Measurements from ENCODE around the gene FIS1. TPM values are rescaled to one million over a fixed set of nuclear protein-coding genes. Genes with fewer than 3 reads are reported as not detected.

FIS1 gene
- total RNA-seq, 1 donor from 2014 or later = 127 TPM

DNA sequence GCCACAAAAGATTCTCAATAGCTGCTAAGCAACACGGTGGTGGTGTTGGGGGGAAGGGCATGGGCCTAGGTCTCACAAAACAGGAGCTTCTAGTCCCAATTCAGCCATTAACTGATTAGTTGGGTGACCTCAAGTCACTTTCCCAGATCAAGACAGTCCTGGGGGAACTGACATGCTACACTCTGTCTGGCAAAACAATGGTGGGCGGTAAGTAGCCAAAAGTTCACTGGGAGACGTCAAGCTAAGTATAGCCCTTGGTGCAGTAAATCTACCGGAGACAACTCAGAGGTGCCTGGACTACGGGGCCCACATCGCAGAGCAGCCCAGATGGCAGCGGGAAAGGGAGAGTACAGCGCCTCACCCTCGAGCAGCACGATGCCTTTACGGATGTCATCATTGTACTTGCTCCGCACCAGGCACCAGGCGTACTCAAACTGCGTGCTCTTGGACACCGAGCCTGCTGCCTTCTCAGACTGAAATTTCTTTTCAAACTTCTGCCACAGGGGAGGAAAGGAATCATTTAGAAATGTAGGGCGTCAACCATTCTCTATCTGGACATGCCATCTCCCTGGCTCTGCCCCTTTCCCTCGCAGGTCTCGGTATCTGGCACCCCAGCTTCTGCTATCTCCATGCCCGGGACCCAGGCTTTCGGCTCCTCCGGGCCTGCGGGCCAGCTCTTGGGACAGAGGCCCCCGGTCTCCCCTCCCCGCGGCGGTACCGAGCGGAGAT lies 1.1 kb downstream of the FIS1 start:
- Mint-ChIP-seq H3K36me3 (ENCODE audit: low read depth) (peaks cover 33% of the 10 kb centered on the region), H3K27ac (peak overlapping the region; percentile 94), H3K27me3 (no peaks in the 10 kb centered on the region), H3K4me1 (peaks cover 16% of the 10 kb centered on the region), H3K4me3 (peak overlapping the region; percentile 97), H3K9me3 (no peaks in the 10 kb centered on the region)
- DNase-seq = no peak
- intact Hi-C loops (cut with micrococcal nuclease) = loop anchor here (1.0 to 2.0 kb wide), 4 partner anchors 8 to 90 kb away; partner anchors contain the start of genes AP1S1 and ZNHIT1

DNA sequence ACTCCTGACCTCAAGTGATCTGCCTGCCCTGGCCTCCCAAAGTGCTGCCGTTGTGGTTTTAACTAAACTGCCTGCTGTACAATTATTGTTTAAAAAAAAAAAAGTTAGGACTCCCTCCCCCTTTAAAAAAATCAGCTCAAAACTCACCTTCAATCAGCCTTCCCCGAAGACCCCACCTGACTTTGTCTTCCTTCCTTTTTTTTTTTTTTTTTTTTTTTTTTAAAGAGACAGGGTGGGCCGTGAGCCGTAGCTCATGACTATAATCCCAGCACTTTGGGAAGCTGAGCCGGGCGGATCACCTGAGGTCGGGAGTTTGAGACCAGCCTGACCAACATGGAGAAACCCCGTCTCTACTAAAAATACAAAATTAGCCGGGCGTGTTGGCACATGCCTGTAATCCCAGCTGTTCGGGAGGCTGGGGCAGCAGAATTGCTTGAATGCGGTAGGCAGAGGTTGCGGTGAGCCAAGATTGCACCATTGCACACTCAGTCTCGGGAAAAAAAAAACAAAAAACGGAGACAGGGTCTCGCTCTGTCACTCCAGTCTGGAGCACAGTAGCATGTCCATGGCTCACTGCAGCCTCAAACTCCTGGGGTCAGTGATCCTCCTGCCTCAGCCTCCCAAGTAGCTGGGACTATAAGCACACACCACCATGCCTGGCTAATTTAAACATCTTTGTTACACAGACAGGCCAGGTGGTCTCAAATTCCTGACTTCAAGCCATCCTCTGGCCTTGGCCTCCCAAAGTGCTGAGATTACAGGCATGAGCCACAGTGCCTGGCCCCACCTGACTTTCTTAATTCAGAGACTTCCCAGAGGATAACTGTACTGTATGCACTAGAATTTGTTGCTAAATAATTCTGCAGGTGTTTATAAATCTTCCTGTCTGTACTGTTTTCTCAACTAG lies 3.2 kb downstream of the FIS1 start:
- H3K27ac Mint-ChIP-seq = no peak overlapping the region
- H3K4me3 Mint-ChIP-seq = no peak overlapping the region
- no peaks in the 10 kb centered on the region for H3K27me3 Mint-ChIP-seq
- no peak for DNase-seq
- H3K4me1 Mint-ChIP-seq = peaks cover 13% of the 10 kb centered on the region
- no peaks in the 10 kb centered on the region for H3K9me3 Mint-ChIP-seq
- H3K36me3 Mint-ChIP-seq (ENCODE audit: low read depth) = peaks cover 30% of the 10 kb centered on the region
- intact Hi-C loops (cut with micrococcal nuclease) = no loop called here

DNA sequence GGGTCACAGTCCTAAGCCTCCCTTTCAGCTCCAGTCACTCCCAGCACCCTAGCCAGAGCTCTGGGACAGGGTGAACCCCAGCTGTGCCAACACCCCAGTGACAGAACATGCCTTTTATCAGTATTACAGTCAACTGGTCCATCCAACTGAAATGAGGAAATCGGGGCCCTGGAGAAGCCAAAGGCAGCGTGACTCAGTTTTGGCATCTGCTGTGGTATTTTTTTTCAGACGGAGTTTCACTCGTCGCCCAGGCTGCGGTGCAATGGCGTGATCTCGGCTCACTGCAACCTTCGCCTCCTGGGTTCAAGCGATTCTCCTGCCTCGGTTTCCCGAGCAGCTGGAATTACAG lies 3.9 kb downstream of the FIS1 start:
- no peak overlapping the region for H3K4me3 Mint-ChIP-seq
- H3K27ac Mint-ChIP-seq = no peak overlapping the region
- H3K4me1 Mint-ChIP-seq = peaks cover 13% of the 10 kb centered on the region
- intact Hi-C loops (cut with micrococcal nuclease) = no loop called here
- H3K9me3 Mint-ChIP-seq = no peaks in the 10 kb centered on the region
- peaks cover 30% of the 10 kb centered on the region for H3K36me3 Mint-ChIP-seq (ENCODE audit: low read depth)
- no peak for DNase-seq
- no peaks in the 10 kb centered on the region for H3K27me3 Mint-ChIP-seq

DNA sequence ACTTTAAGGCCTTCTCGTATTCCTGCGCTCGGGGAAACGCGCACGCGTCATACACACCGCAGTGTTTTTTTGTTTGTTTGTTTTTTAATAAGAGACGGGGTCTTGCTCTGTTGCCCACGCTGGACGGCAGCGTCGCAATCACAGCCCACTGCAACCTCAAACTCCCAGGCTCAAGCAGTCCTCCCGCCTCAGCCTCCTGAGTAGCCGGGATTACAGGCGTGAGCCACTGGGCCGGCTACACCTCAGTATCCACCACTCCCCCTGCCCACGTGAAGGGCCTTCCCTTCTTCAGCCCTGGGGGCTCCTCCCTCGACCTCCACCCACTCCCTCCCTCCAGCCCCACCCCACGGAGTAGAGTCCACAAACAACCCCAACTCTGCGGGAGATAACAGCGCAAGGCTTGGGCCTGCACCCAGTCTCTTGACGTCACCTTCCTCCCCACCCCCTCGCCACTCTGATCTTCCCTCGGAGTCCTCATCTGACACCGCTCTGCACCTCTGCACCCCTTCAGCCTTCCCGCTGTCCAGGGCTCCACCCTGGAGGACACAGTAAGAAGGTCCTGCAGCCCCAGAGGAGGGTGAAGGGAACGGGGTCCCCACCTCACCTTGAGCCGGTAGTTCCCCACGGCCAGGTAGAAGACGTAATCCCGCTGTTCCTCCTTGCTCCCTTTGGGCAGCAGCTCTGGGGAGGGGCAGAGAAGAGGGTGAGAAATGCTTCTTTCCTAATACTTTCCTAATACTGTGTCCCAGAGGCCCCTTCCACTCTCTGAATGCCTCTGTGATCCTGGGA lies 4.5 kb downstream of the FIS1 start:
- peaks cover 25% of the 10 kb centered on the region for H3K36me3 Mint-ChIP-seq (ENCODE audit: low read depth)
- no peak overlapping the region for H3K4me3 Mint-ChIP-seq
- intact Hi-C loops (cut with micrococcal nuclease) = no loop called here
- no peaks in the 10 kb centered on the region for H3K27me3 Mint-ChIP-seq
- H3K9me3 Mint-ChIP-seq = no peaks in the 10 kb centered on the region
- no peak for DNase-seq
- H3K27ac Mint-ChIP-seq = no peak overlapping the region
- H3K4me1 Mint-ChIP-seq = peaks cover 11% of the 10 kb centered on the region

DNA sequence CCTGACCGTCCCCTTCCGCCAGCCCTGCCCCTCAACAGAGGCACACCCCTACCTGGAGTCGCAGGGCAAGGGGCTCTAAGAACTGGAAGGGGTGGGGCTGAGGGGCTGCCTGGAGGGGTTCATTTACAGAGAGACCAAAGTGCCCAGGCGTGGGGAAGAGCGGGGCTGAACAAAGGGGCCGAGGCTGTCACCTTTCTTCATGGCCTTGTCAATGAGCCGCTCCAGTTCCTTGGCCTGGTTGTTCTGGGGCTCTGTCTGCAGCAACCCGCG lies 5.0 kb downstream of the FIS1 start:
- no peaks in the 10 kb centered on the region for H3K9me3 Mint-ChIP-seq
- DNase-seq = no peak
- intact Hi-C loops (cut with micrococcal nuclease) = no loop called here
- peaks cover 23% of the 10 kb centered on the region for H3K36me3 Mint-ChIP-seq (ENCODE audit: low read depth)
- H3K4me1 Mint-ChIP-seq = peaks cover 7% of the 10 kb centered on the region
- no peak overlapping the region for H3K4me3 Mint-ChIP-seq
- no peaks in the 10 kb centered on the region for H3K27me3 Mint-ChIP-seq
- H3K27ac Mint-ChIP-seq = no peak overlapping the region

DNA sequence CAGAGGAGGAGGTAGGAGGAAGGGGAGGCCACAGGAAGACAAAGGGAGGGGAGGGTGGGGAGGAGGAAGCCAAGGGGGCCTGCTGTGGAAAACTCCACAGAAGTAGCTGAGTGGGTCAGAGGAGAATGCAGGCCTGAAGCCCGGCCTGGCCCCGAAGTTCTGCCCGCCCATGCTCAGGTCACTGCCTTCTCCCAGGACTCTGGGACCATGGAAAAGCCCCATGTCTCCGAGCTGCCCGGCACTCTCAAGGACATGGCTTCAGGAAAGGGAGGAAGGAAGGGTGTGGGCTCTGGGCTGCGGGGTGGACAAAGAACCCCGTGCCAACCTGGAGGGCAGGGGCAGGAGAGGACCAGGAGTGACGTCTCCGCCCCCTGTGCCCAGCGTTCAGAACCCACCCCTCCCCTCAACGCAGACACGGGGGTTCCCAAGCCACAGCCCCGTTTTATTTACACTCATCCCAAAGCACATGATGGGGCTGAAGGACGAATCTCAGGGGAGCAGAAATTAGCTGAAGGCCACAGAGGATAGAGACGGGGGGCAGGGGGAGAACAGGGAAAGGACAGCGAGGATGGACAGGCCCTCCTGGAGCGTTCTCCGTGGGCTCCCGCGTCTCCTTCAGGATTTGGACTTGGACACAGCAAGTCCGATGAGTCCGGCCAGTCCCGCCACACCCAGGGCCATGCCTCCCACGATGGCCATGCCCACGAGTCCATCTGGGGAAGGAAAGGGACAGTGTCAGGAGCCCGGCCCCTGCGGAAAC lies 5.5 kb downstream of the FIS1 start:
- no peak for DNase-seq
- Mint-ChIP-seq H3K27ac (no peak overlapping the region), H3K4me3 (no peak overlapping the region), H3K36me3 (ENCODE audit: low read depth) (peaks cover 21% of the 10 kb centered on the region), H3K27me3 (no peaks in the 10 kb centered on the region), H3K9me3 (no peaks in the 10 kb centered on the region), H3K4me1 (peaks cover 7% of the 10 kb centered on the region)
- intact Hi-C loops (cut with micrococcal nuclease) = no loop called here

DNA sequence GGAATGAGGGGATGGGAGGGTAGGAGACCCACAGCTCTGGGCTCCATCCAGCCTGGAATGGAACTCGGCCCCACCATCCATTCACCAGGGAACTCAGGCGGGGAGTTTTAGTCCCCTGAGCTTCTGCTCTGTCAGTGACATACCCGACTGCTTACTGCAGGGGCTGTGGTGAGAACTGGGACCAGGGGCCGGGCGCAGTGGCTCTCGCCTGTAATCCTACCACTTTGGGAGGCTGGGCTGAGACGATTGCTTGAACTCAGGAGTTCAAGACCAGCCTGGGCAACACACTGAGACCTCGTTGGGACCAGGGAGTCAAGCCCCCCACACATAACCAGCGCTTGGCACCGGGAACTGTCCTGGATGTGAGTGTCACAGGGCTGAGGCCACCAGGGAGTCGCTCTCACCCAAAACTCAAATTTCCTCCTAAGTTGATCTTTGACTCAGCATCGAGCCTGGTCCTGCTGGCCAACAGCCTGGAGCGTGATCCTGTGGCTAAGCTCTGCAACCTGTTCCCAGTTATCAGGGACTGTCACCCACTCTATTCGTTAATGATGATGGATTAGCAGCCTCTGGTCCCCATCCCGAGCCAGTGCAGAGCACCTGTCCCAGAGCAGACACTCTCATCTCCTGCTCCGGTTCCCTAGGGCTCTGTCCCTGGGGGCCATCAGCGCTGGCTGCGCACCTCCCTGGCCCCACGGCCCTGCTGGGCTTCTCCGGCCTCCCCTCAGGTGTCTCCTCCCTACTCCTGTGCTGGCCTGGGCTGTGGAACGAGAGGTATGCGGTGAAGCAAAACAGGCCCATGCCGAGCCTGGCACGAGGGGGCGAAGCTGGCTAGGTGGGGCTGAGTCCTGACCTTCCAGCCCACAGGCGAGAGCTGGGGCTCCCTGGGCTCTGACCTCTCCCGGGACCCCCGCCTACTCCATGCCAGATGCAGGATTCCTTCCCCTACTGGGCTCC lies 6.4 kb downstream of the FIS1 start:
- H3K36me3 Mint-ChIP-seq (ENCODE audit: low read depth) = peaks cover 18% of the 10 kb centered on the region
- peaks cover 2% of the 10 kb centered on the region for H3K4me1 Mint-ChIP-seq
- H3K4me3 Mint-ChIP-seq = no peak overlapping the region
- no peaks in the 10 kb centered on the region for H3K9me3 Mint-ChIP-seq
- no peaks in the 10 kb centered on the region for H3K27me3 Mint-ChIP-seq
- H3K27ac Mint-ChIP-seq = no peak overlapping the region
- intact Hi-C loops (cut with micrococcal nuclease) = no loop called here
- no peak for DNase-seq

DNA sequence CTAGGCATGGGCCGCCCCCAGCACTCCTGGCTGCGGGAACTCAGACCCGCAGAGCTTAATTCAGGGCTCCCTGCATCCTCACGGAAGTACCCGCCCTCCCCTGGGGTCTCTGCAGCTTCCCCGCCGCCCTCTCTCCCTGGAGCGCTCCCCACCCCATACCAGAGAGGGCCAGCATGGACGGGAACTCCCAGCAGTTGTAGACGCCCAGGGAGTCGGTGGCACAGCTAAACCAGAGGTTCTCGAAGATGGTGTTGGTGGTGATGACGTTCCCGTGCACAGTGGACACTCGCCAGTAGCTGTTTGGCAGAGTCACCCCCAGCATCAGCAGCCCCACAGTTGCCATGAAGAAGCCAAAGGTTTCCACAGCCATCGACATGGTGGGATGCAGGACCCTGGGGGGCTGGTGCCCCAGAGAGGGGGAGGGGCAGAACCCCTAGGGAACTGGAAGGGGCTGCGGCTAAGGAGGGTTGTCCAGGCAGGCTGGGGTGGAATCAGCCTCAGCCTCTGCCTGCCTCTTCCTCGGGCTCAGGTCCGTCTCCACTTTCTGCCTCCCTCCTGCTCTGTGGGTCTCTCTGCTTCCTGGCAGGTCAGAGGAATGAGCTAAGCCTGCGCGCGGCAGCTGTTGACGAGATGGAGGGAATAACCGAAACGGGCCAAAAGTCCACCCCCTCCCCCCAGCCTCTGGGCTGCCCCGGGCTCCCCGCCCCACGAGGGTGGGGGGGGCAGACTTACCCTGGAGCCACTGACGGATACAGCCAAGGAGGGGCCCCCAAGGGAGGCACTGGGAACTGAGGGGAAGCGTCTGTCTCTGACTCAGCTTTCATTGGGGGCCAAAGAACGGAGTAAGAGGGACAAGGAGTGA lies 7.4 kb downstream of the FIS1 start, which contains the start of gene CLDN15:
Gene CLDN15, minus strand, starts transcription at position 597 of the 862 bp plus-strand sequence. Its CDS starts 221 bp downstream, at position 376.
- Mint-ChIP-seq H3K27me3 (no peaks in the 10 kb centered on the region), H3K4me1 (peaks cover 1% of the 10 kb centered on the region), H3K36me3 (ENCODE audit: low read depth) (peaks cover 17% of the 10 kb centered on the region), H3K9me3 (no peaks in the 10 kb centered on the region), H3K4me3 (no peak within 1 kb of the TSS), H3K27ac (no peak within 1 kb of the TSS)
- no peak for DNase-seq
- intact Hi-C loops (cut with micrococcal nuclease) = no loop called here

DNA sequence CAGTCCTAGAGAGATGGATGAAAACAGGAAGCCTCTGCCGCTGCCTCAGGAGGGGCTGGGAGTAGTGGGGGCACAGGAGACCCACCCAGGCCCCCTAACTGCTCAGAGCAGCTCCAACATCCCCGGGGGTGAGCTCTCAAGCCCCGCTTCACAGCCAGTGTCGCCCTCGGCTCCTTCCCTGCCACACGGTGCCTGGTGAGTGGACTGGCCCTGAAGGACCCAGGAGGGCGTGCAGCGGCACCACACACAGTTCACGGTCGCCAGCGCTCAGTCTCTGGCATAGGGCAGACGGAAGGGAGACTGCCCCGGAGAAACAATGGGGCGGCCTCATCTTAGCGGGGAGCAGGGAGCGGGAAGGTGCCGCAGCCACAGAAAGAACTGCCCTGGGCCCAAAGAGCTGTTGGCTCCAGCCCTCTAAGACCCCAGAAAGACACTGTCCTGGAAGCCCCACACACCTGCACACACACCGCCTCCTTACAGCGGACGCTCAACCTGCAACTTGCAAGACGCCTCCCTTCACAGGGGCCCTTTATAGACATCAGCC lies 8.5 kb downstream of the FIS1 start:
- peaks cover 1% of the 10 kb centered on the region for H3K4me1 Mint-ChIP-seq
- DNase-seq = no peak
- no peaks in the 10 kb centered on the region for H3K9me3 Mint-ChIP-seq
- intact Hi-C loops (cut with micrococcal nuclease) = no loop called here
- H3K27ac Mint-ChIP-seq = peak overlapping the region; percentile 18
- H3K36me3 Mint-ChIP-seq (ENCODE audit: low read depth) = peaks cover 17% of the 10 kb centered on the region
- no peak overlapping the region for H3K4me3 Mint-ChIP-seq
- no peaks in the 10 kb centered on the region for H3K27me3 Mint-ChIP-seq

DNA sequence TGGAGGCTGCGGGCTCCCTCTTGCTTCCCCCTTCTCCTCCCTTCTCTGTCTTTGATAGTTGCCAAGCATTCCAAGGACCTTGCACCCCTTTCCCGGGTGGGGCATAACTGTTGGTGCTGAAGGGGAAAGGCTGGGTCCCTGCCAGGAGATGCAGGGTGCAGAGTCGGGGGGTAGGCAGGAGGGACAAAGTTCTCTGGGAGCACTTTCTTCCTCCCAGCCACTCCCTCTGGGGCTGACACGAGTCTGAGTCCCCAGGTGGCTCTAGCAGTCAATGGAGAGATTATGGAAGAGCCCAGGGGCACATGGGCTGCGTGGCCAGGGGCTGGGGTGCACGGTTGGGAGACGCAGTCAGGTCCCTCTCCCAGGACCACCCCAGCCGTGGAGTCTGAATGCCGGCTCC lies 9.4 kb downstream of the FIS1 start:
- Mint-ChIP-seq H3K36me3 (ENCODE audit: low read depth) (peaks cover 16% of the 10 kb centered on the region), H3K4me3 (no peak overlapping the region), H3K4me1 (peaks cover under 1% of the 10 kb centered on the region), H3K9me3 (no peaks in the 10 kb centered on the region), H3K27ac (no peak overlapping the region), H3K27me3 (no peaks in the 10 kb centered on the region)
- DNase-seq = no peak
- intact Hi-C loops (cut with micrococcal nuclease) = no loop called here

DNA sequence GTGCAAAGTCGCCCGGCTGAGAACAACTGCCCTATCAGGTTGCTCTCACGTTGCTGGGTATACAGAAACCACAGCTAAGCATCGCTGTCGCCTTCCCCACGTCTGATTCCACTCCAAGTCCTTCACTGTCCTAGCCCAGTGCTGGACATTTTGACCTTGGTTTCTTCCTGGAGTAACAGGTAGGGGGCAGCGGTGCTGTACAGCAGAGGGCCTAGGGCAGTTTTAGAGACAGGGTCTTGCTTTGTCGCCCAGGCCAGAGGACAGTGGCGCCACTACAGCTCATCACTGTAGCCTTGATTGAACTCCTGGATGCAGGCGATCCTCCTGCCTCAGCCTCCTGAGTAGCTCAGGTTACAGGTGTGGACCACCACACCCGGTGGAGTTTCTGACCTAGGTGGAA lies 9.8 kb downstream of the FIS1 start:
- no peaks in the 10 kb centered on the region for H3K4me1 Mint-ChIP-seq
- no peaks in the 10 kb centered on the region for H3K27me3 Mint-ChIP-seq
- H3K27ac Mint-ChIP-seq = no peak overlapping the region
- H3K9me3 Mint-ChIP-seq = no peaks in the 10 kb centered on the region
- intact Hi-C loops (cut with micrococcal nuclease) = no loop called here
- peaks cover 19% of the 10 kb centered on the region for H3K36me3 Mint-ChIP-seq (ENCODE audit: low read depth)
- no peak for DNase-seq
- H3K4me3 Mint-ChIP-seq = no peak overlapping the region

DNA sequence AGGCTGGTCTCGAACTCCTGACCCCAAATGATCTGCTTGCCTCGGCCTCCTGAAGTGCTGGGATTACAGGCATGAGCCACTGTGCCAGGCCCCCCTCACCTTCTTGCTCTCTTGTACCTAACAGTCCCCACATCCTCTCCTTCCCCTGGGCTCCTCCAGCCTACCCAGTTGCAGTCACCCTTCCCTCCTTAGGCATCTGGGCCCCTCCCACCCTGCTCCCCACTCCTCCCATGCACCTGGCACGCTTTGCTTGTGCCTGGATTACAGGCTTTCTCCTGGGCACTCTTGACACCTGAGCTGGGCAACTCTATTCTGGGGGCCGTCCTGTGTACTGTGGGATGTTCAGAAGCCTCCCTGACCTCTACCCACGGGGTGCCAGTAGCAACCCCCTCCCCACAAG lies 10.2 kb downstream of the FIS1 start:
- Mint-ChIP-seq H3K4me3 (no peak overlapping the region), H3K9me3 (no peaks in the 10 kb centered on the region), H3K27ac (no peak overlapping the region), H3K27me3 (no peaks in the 10 kb centered on the region), H3K36me3 (ENCODE audit: low read depth) (peaks cover 19% of the 10 kb centered on the region), H3K4me1 (no peaks in the 10 kb centered on the region)
- intact Hi-C loops (cut with micrococcal nuclease) = no loop called here
- DNase-seq = no peak
